Gastroesophageal sphincter (tissue), 3 donors: ENCODE measurements around the gene SF1.

Experiments used
- EP300 ChIP-seq: sonication (generic); formaldehyde crosslinking; IDR thresholded peaks from one replicate; pipeline ENCODE4 v1.6.1; 2017; ENCODE audit warnings: antibody characterized with exemption, mild to moderate bottlenecking
- TF ChIP-seq, protein P1 (sequence below), 4 experiments: fragments of 200-600 bp in 2 of 4; fragments of 450-650 bp in 2 of 4; sonication (generic) in 1 of 4; IDR thresholded peaks; one replicate each; pipeline ENCODE4 v1.5.1; 2017 to 2019; ENCODE audit warnings: antibody characterized with exemption in 4 of 4, mild to moderate bottlenecking in 2 of 4, moderate library complexity in 2 of 4

DNA sequence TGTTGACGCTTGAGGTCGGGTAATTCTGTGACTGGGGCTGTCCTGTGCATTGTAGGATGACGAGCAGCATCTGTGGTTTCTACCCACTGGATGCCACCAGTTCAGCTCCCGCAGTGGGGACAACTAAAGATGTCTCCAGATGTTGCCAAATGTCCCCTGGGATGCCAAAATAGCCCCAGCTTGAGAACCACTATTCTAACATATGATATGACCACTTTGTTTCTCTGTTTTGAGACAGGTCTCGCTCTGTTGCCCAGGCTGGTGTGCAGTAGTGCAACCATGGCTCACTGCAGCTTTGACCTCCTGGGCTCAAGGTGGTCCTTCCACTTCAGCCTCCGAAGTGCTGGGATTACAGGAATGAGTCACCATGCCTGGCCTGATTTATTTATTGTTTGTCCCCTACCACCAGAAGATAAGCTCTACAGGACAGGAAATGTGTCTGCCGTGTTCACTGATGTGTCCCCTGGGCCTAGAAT lies 36.4 kb upstream of the SF1 start:
- TF ChIP-seq, protein P1, sequence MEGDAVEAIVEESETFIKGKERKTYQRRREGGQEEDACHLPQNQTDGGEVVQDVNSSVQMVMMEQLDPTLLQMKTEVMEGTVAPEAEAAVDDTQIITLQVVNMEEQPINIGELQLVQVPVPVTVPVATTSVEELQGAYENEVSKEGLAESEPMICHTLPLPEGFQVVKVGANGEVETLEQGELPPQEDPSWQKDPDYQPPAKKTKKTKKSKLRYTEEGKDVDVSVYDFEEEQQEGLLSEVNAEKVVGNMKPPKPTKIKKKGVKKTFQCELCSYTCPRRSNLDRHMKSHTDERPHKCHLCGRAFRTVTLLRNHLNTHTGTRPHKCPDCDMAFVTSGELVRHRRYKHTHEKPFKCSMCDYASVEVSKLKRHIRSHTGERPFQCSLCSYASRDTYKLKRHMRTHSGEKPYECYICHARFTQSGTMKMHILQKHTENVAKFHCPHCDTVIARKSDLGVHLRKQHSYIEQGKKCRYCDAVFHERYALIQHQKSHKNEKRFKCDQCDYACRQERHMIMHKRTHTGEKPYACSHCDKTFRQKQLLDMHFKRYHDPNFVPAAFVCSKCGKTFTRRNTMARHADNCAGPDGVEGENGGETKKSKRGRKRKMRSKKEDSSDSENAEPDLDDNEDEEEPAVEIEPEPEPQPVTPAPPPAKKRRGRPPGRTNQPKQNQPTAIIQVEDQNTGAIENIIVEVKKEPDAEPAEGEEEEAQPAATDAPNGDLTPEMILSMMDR (IDR thresholded peaks at IDR 0.05): no peak
- no peak for TF ChIP-seq EP300
